HepG2 (cell line): ENCODE results near the gene PTPN3. TPM values are rescaled to one million over a fixed set of nuclear protein-coding genes. Genes with fewer than 3 reads are reported as not detected.

ENCODE experiments used
- ARHGAP35 ChIP-seq: sonication (generic); formaldehyde crosslinking; IDR thresholded peaks from 2 replicates; pipeline ENCODE4 v1.9.0; 2022; ENCODE audit warnings: mild to moderate bottlenecking, inconsistent platforms, moderate library complexity, missing genetic modification reagents, borderline replicate concordance
- ATF7-NPFF ChIP-seq: sonication (generic); formaldehyde crosslinking; IDR thresholded peaks from 2 replicates; pipeline ENCODE4 v1.8.1; 2023; ENCODE audit warnings: mild to moderate bottlenecking, low read depth, missing genetic modification reagents, moderate library complexity
- CBX2 ChIP-seq, 2 experiments: fragments of 200-600 bp in 1 of 2; sonication (generic); formaldehyde crosslinking in 1 of 2; IDR thresholded peaks; 2 replicates each; pipeline versions ENCODE4 v1.7.0 to v1.8.1; 2018 to 2022; ENCODE audit warnings: low read depth in 2 of 2, low read length in 1 of 2, mild to moderate bottlenecking in 1 of 2, missing genetic modification reagents in 1 of 2
- DPF2 ChIP-seq: sonication (generic); formaldehyde crosslinking; IDR thresholded peaks from 2 replicates; pipeline ENCODE4 v1.4.0; 2020; ENCODE audit warnings: mild to moderate bottlenecking, low read depth, missing genetic modification reagents, borderline replicate concordance
- EED ChIP-seq: sonication (generic); formaldehyde crosslinking; IDR thresholded peaks from 2 replicates; pipeline ENCODE4 v1.5.0; 2020; ENCODE audit warnings: mild to moderate bottlenecking, missing genetic modification reagents
- EP300 ChIP-seq, 3 experiments: sonication (generic) in 1 of 3; formaldehyde crosslinking in 1 of 3; IDR thresholded peaks; 2 replicates each; pipeline versions ENCODE4 v1.5.1 to v1.6.1; 2011 to 2020; ENCODE audit warnings: low read depth in 2 of 3, low read length in 2 of 3, borderline replicate concordance in 1 of 3, improper control_type of control experiment in 1 of 3, mild to moderate bottlenecking in 1 of 3, missing genetic modification reagents in 1 of 3, moderate library complexity in 1 of 3
- GRHL1 ChIP-seq: sonication (generic); formaldehyde crosslinking; conservative IDR thresholded peaks from 2 replicates; pipeline ENCODE4 v1.8.0; 2022; ENCODE audit warnings: missing genetic modification reagents
- JDP2 ChIP-seq: sonication (generic); formaldehyde crosslinking; IDR thresholded peaks from 2 replicates; pipeline ENCODE4 v1.8.1; 2022; ENCODE audit warnings: missing genetic modification reagents, borderline replicate concordance
- MXI1 ChIP-seq: IDR thresholded peaks from 3 replicates; pipeline ENCODE4 v1.6.1; 2012; ENCODE audit warnings: low read depth, low read length, inconsistent platforms, borderline replicate concordance
- SETDB1 ChIP-seq: sonication (generic); formaldehyde crosslinking; IDR thresholded peaks from 2 replicates; pipeline ENCODE4 v1.5.1; 2020; ENCODE audit warnings: missing genetic modification reagents, mild to moderate bottlenecking, borderline replicate concordance
- SMAD1 ChIP-seq: sonication (generic); formaldehyde crosslinking; IDR thresholded peaks from 2 replicates; pipeline ENCODE4 v1.4.0; 2020; ENCODE audit warnings: missing genetic modification reagents, low read depth, mild to moderate bottlenecking, borderline replicate concordance
- SP2 ChIP-seq: sonication (generic); formaldehyde crosslinking; IDR thresholded peaks from 2 replicates; pipeline ENCODE4 v1.5.1; 2020; ENCODE audit warnings: mild to moderate bottlenecking, missing genetic modification reagents
- SRSF4 ChIP-seq: fragments of 200-400 bp; formaldehyde crosslinking; IDR thresholded peaks from one replicate; pipeline ENCODE4 v1.6.1; 2018; ENCODE audit warnings: mild to moderate bottlenecking, low read depth, low read length, moderate library complexity; ENCODE audit not compliant: poor library complexity, severe bottlenecking
- THAP9 ChIP-seq: sonication (generic); formaldehyde crosslinking; IDR thresholded peaks from 2 replicates; pipeline ENCODE4; 2020; ENCODE audit warnings: missing genetic modification reagents, mild to moderate bottlenecking, borderline replicate concordance
- TMF1 ChIP-seq: sonication (generic); formaldehyde crosslinking; IDR thresholded peaks from 2 replicates; pipeline ENCODE4 v1.8.1; 2022; ENCODE audit warnings: low read depth, missing genetic modification reagents
- ZBTB42 ChIP-seq: sonication (generic); formaldehyde crosslinking; IDR thresholded peaks from 2 replicates; pipeline ENCODE4 v1.5.0; 2020; ENCODE audit warnings: mild to moderate bottlenecking, missing genetic modification reagents
- ZNF251 ChIP-seq: sonication (generic); formaldehyde crosslinking; IDR thresholded peaks from 2 replicates; pipeline ENCODE4 v1.9.0; 2021; ENCODE audit warnings: mild to moderate bottlenecking, missing genetic modification reagents
- ZNF350 ChIP-seq: sonication (generic); formaldehyde crosslinking; IDR thresholded peaks from 2 replicates; pipeline ENCODE4 v1.4.0; 2020; ENCODE audit warnings: mild to moderate bottlenecking, low read depth, missing genetic modification reagents, borderline replicate concordance
- ZNF564 ChIP-seq: sonication (generic); formaldehyde crosslinking; IDR thresholded peaks from 2 replicates; pipeline ENCODE4 v1.8.1; 2023; ENCODE audit warnings: mild to moderate bottlenecking, missing genetic modification reagents
- ZNF614 ChIP-seq: IDR thresholded peaks from 2 replicates; pipeline ENCODE4 v1.6.1; 2018; ENCODE audit warnings: missing biosample characterization, missing genetic modification reagents, inconsistent platforms, borderline replicate concordance
- ZNF704 ChIP-seq: sonication (generic); formaldehyde crosslinking; IDR thresholded peaks from 2 replicates; pipeline ENCODE4 v1.8.1; 2023; ENCODE audit warnings: mild to moderate bottlenecking, inconsistent platforms, moderate library complexity, missing genetic modification reagents, borderline replicate concordance
- ZNF749 ChIP-seq: sonication (generic); formaldehyde crosslinking; IDR thresholded peaks from 2 replicates; pipeline ENCODE4 v1.8.0; 2022; ENCODE audit warnings: mild to moderate bottlenecking, missing genetic modification reagents, moderate library complexity, borderline replicate concordance
- polyA plus RNA-seq, 8 experiments: library from polyadenylated mRNA; depleted of rRNA in 3 of 8; stranded (reverse) in 7 of 8; unstranded in 1 of 8; fragments of >200 nt; fragmentation: Illumina TruSeq in 4 of 8; extraction: Trizol in 4 of 8; gene quantifications; 2 replicates each; pipeline versions ENCODE4 v1.2.1 to v1.2.3, GENCODE V29; 2011 to 2016; ENCODE audit warnings: low read depth in 4 of 8, missing spikeins in 1 of 8, mixed read lengths in 1 of 8; ENCODE audit not compliant: insufficient read depth in 1 of 8
- total RNA-seq, 5 experiments: library from RNA; depleted of rRNA; stranded (reverse); fragments of >200 nt; fragmentation: Illumina TruSeq; extraction: Trizol; gene quantifications; 2 replicates each; pipeline ENCODE4 v1.2.3, GENCODE V29; 2016; ENCODE audit warnings: low read depth in 1 of 5

The PTPN3 gene
- total and polyA plus RNA-seq, 2 of the 13 experiments (the other 11 are each of a cell fraction or from before 2014, with no cell fraction given) = 5.6 to 20.5 TPM

- TF ChIP-seq EP300 (IDR thresholded peaks at IDR 0.05; ENCODE audit: low read depth in 2 of 2, low read length in 2 of 2) = peak in 1 of 2 experiments; percentile 70; a peak in 2 of 4 replicates
- TF ChIP-seq EP300 (CRISPR knock-in tag; IDR thresholded peaks at IDR 0.05; ENCODE audit: borderline replicate concordance) = no peak; the same call in 1 of the 2 replicates
- TF ChIP-seq SRSF4 = no peak
- peak; percentile 83 for TF ChIP-seq ZNF614 (CRISPR knock-in tag)
- TF ChIP-seq SMAD1 = peak; percentile 85; the same call in 1 of the 2 replicates
- no peak for TF ChIP-seq ZNF704 (CRISPR knock-in tag)
- no peak for TF ChIP-seq EED (CRISPR knock-in tag)
- no peak for TF ChIP-seq ZBTB42 (CRISPR knock-in tag)
- no peak for TF ChIP-seq SETDB1 (CRISPR knock-in tag)
- no peak for TF ChIP-seq GRHL1 (CRISPR knock-in tag)
- no peak for TF ChIP-seq SP2 (CRISPR knock-in tag)
- no peak for TF ChIP-seq ZNF564
- TF ChIP-seq THAP9 (CRISPR knock-in tag) = peak; percentile 70
- no peak for TF ChIP-seq CBX2 (IDR thresholded peaks at IDR 0.05; ENCODE audit: low read depth, low read length)
- no peak for TF ChIP-seq CBX2 (CRISPR knock-in tag; IDR thresholded peaks at IDR 0.05; ENCODE audit: low read depth)
- no peak for TF ChIP-seq ZNF749 (CRISPR knock-in tag)
- TF ChIP-seq TMF1 (CRISPR knock-in tag) = no peak
- TF ChIP-seq DPF2 = peak; percentile 53; the same call in 1 of the 2 replicates
- TF ChIP-seq ATF7-NPFF (CRISPR knock-in tag) = no peak
- peak; percentile 31; the same call in 1 of the 3 replicates for TF ChIP-seq MXI1
- TF ChIP-seq JDP2 (CRISPR knock-in tag) = no peak
- TF ChIP-seq ZNF350 = peak; percentile 76; the same call in 1 of the 2 replicates
- no peak; the same call in 1 of the 2 replicates for TF ChIP-seq ARHGAP35 (CRISPR knock-in tag)
- TF ChIP-seq ZNF251 (CRISPR knock-in tag) = no peak
Measured at GRCh38 chr9:109477258-109478050, 20.7 kb downstream of the PTPN3 start (continued).
